ENCODE measurements around the gene RAB17. TPM values are rescaled to one million over a fixed set of nuclear protein-coding genes. Genes with fewer than 3 reads are reported as not detected.
A peak's percentile ranks its signal among the peaks of the same experiment; 100 is the strongest.

Gene RAB17
- total RNA-seq, 1 donor, result 0.43 TPM

- no peak overlapping the region for H3K4me3 ChIP-seq (ENCODE audit: low read depth, low read length)
- DNase-seq (ENCODE audit: low read depth), result no peak
- no peak for TF ChIP-seq CTCF (IDR thresholded peaks at IDR 0.05; ENCODE audit: insufficient read depth, low read depth, low read length)
Observed at GRCh38 chr2:237567276-237568029, 23.1 kb downstream of the RAB17 start.

GRCh38 chr2:237566401-237567235, 23.9 kb downstream of the RAB17 start, which contains the start of gene PRLH:
TSS of gene PRLH (plus strand) at chr2:237566574. CDS start at chr2:237566574, 0 bp downstream.
- no peak for DNase-seq (ENCODE audit: low read depth)
- no peak within 1 kb of the TSS for H3K4me3 ChIP-seq (ENCODE audit: low read depth, low read length)
- TF ChIP-seq CTCF (IDR thresholded peaks at IDR 0.05; ENCODE audit: insufficient read depth, low read depth, low read length), result no peak

- no peak overlapping the region for H3K4me3 ChIP-seq (ENCODE audit: low read depth, low read length)
- no peak for DNase-seq (ENCODE audit: low read depth)
- TF ChIP-seq CTCF (IDR thresholded peaks at IDR 0.05; ENCODE audit: insufficient read depth, low read depth, low read length), result no peak
Observed at GRCh38 chr2:237565974-237566373, 24.6 kb downstream of the RAB17 start.

- no peak for DNase-seq (ENCODE audit: low read depth)
Observed at GRCh38 chr2:237564526-237565131, 25.9 kb downstream of the RAB17 start.

GRCh38 chr2:237563816-237564215, 26.7 kb downstream of the RAB17 start:
- DNase-seq (ENCODE audit: low read depth), result peak; percentile 36
- H3K4me3 ChIP-seq (ENCODE audit: low read depth, low read length), result no peak overlapping the region
- TF ChIP-seq CTCF (IDR thresholded peaks at IDR 0.05; ENCODE audit: insufficient read depth, low read depth, low read length), result no peak

More at GRCh38 chr2:237564526-237565131, 25.9 kb downstream of the RAB17 start:
- H3K4me3 ChIP-seq (ENCODE audit: low read depth, low read length), result no peak overlapping the region
- no peak for TF ChIP-seq CTCF (IDR thresholded peaks at IDR 0.05; ENCODE audit: insufficient read depth, low read depth, low read length)

GRCh38 chr2:237561221-237561620, 29.3 kb downstream of the RAB17 start:
- no peak overlapping the region for H3K4me3 ChIP-seq (ENCODE audit: low read depth, low read length)
- DNase-seq (ENCODE audit: low read depth), result no peak
- no peak for TF ChIP-seq CTCF (IDR thresholded peaks at IDR 0.05; ENCODE audit: insufficient read depth, low read depth, low read length)
